HUES64 (cell line): Measurements from ENCODE around the gene CDON.

Experiments used
- H3K27ac ChIP-seq: 2 replicates; pipeline ENCODE4 v1.7.0; 2013; ENCODE audit warnings: low read depth, low read length, inconsistent platforms
- H3K27me3 ChIP-seq: 2 replicates; pipeline ENCODE4 v1.6.1; 2013; ENCODE audit warnings: mild to moderate bottlenecking, low read length; ENCODE audit not compliant: insufficient read depth
- H3K36me3 ChIP-seq: 2 replicates; pipeline ENCODE4 v1.6.1; 2013; ENCODE audit warnings: mild to moderate bottlenecking, low read length; ENCODE audit not compliant: insufficient read depth
- H3K4me1 ChIP-seq: 2 replicates; pipeline ENCODE4 v1.6.1; 2013; ENCODE audit warnings: mild to moderate bottlenecking, low read length, moderate library complexity; ENCODE audit not compliant: insufficient read depth
- H3K4me3 ChIP-seq: 2 replicates; pipeline ENCODE4 v1.5.1; 2013; ENCODE audit warnings: mild to moderate bottlenecking, low read length, moderate library complexity
- H3K9ac ChIP-seq: 2 replicates; pipeline ENCODE4 v1.6.1; 2013; ENCODE audit warnings: mild to moderate bottlenecking, low read depth, low read length
- H3K9me3 ChIP-seq: 2 replicates; pipeline ENCODE4 v1.6.1; 2013; ENCODE audit warnings: low read depth, low read length; ENCODE audit not compliant: insufficient read depth
- WGBS: fragments of 150-250, 120-280 bp; methylation state at CpG from one replicate; pipeline ENCODE4 v1.1.7; 2013; ENCODE audit warnings: missing lambda C conversion rate; 5-methylcytosine and 5-hydroxymethylcytosine counted together

CDON gene

DNA sequence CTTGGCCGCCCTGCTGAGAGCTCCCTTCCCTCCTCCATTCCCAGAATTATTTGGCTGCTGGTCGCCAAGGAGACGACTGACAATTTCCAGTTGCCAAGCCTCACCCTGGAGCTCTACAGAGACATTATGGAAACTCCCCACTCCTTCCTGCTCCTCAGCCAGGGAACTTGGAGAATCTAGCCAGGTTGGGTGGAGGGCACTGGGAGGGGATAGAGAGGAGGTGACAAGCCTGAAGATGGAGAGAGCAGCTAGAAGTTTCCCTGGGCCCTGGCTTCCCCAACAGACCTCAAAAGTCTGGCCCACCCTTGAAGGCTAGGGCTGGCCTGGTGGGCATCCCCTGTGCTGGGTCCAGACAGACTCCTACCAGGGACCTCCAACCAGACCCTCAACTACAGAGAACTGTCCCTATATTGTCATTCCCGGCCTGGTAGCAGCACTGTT, 123.6 kb downstream of the CDON start:
- H3K4me3 ChIP-seq = no peak overlapping the region
- no peaks in the 10 kb centered on the region for H3K27me3 ChIP-seq
- peaks cover 8% of the 10 kb centered on the region; the same call in 1 of the 2 replicates for H3K4me1 ChIP-seq
- no peak overlapping the region for H3K9ac ChIP-seq
- WGBS = 61% methylated on average over 4 of the region's 4 CpGs
- H3K36me3 ChIP-seq = no peaks in the 10 kb centered on the region
- H3K9me3 ChIP-seq = no peaks in the 10 kb centered on the region
- no peak overlapping the region for H3K27ac ChIP-seq

DNA sequence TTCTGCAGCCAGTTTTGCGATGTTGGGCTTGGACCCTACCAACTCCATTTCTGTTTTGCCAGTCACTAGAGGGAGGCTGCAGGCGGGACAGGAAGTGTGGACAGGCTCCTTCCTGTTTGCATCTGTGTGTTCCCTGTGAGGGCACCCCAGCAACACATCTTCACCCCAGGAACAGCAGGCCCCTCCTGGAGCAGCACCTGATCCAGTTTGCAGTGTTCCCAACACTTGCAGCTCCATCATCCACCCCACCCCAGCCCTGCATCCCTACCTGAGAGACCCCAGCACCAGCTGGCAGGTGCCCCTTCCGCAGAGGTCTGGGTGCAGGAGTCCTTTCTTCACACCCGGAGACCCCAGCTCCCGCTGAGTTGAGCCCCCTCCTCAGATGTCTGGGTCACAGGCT, 124.2 kb downstream of the CDON start:
- Histone ChIP-seq H3K27ac (no peak overlapping the region), H3K9ac (no peak overlapping the region), H3K9me3 (no peaks in the 10 kb centered on the region), H3K4me3 (no peak overlapping the region), H3K4me1 (peaks cover 13% of the 10 kb centered on the region), H3K27me3 (no peaks in the 10 kb centered on the region), H3K36me3 (no peaks in the 10 kb centered on the region)
- 94% methylated on average over 5 of the region's 5 CpGs for WGBS

DNA sequence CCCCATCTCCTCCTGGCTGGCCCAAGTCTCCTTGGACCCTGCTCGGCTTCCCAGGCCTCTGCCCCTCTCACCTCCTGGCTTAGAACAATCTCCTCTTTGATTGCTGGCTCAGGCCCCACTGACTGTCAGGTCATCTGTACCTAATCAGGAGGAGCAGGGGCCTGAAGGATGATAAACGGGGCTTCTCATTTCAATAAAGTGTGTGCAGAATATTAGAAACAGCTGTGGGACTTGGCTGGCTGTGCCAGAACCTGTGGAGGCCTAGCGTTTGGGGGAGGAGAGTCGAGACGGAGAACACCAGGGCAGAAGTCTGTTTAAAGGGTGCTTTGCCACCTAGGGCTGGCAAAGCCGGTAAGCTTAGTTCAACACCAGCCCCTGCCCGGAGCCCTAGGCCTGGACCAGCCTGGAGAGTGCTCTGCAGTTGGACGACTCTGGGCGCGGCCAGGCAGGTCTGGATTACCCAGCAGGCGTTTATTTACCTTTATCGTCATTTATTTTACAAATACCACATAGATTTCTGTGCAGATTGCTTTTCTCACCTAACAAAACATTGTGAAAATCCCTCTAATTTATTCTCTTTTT, 127.0 kb downstream of the CDON start:
- WGBS = 91% methylated on average over 12 of the region's 12 CpGs
- H3K27me3 ChIP-seq = no peaks in the 10 kb centered on the region
- no peaks in the 10 kb centered on the region for H3K36me3 ChIP-seq
- H3K4me1 ChIP-seq = peaks cover 24% of the 10 kb centered on the region
- no peaks in the 10 kb centered on the region for H3K9me3 ChIP-seq
- H3K9ac ChIP-seq = no peak overlapping the region
- H3K4me3 ChIP-seq = no peak overlapping the region
- no peak overlapping the region for H3K27ac ChIP-seq

GRCh38 chr11:125935056-125935455, 127.6 kb downstream of the CDON start:
- Histone ChIP-seq H3K27me3 (no peaks in the 10 kb centered on the region), H3K27ac (no peak overlapping the region), H3K9ac (no peak overlapping the region), H3K9me3 (no peaks in the 10 kb centered on the region), H3K36me3 (no peaks in the 10 kb centered on the region), H3K4me1 (peaks cover 24% of the 10 kb centered on the region), H3K4me3 (no peak overlapping the region)
- 93% methylated on average over 2 of the region's 2 CpGs for WGBS

GRCh38 chr11:125934473-125934872, 128.2 kb downstream of the CDON start:
- H3K4me3 ChIP-seq = no peak overlapping the region
- H3K9ac ChIP-seq = no peak overlapping the region
- no peaks in the 10 kb centered on the region for H3K36me3 ChIP-seq
- no peak overlapping the region for H3K27ac ChIP-seq
- H3K27me3 ChIP-seq = no peaks in the 10 kb centered on the region
- 98% methylated on average over 8 of the region's 8 CpGs for WGBS
- H3K4me1 ChIP-seq = peaks cover 24% of the 10 kb centered on the region
- no peaks in the 10 kb centered on the region for H3K9me3 ChIP-seq

DNA sequence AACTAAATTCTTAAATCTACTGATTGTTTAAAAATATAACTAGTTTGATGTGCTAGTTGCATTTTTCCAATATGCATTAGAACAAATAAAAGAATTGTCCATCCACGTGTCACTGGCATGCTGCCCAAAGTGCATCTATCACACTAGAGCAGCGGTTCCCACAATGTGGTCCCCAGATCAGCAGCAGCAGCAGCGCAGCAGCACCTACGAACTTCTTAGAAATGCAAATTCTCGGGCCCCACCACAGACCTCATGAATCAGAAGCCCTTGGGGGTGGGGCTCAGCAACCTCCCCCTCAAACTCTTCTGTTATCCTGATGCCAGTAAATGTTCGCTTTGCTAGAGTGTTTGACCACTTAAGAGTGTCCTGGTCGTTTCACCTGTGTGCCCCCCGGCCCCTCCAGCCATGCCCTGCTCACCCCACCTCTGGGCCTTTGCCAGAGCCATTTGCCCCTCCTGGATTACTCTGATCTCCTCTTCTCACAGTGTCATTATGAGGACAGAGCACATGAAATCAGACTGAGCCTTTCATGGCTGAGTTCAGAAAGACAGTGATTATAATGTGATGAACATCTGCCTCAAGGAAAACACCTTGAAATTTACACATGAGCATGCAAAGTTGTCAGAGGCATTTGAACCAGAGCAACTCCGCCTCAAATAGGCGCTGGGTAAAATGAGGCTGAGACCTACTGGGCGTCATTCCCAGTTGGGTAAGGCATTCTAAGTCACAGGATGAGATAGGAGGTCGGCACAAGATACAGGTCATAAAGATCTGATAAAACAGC, 129.4 kb downstream of the CDON start:
- H3K27ac ChIP-seq = peak overlapping the region; percentile 32
- H3K9ac ChIP-seq = 0 out of 2 replicates have a peak overlapping the region, but pooled peaks have one; percentile 2
- H3K27me3 ChIP-seq = no peaks in the 10 kb centered on the region
- H3K4me3 ChIP-seq = no peak overlapping the region
- no peaks in the 10 kb centered on the region for H3K36me3 ChIP-seq
- peaks cover 24% of the 10 kb centered on the region for H3K4me1 ChIP-seq
- H3K9me3 ChIP-seq = no peaks in the 10 kb centered on the region
- WGBS = 45% methylated on average over 12 of the region's 12 CpGs

DNA sequence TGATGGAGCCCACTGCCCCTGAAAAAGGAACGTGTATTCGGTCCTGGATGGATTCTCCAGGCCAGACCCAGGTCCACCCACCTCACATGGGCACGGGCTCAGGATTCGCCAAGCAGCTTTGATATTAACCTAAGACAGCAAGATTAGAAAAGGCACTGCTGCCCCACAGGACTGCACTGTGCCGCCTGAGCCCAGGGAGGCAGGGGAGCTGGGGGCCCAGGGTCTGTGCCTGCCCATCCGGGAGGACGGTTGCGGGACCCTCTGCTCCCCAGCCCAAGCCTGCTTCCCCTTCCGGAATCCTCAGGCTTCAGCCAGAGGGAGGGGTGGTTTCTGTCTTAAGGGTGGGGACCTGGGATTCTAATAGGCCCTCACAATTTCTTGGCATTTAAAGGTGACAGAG, 130.4 kb downstream of the CDON start:
- no peaks in the 10 kb centered on the region for H3K9me3 ChIP-seq
- no peak overlapping the region for H3K27ac ChIP-seq
- WGBS = 81% methylated on average over 9 of the region's 9 CpGs
- H3K4me3 ChIP-seq = no peak overlapping the region
- peaks cover 24% of the 10 kb centered on the region for H3K4me1 ChIP-seq
- H3K27me3 ChIP-seq = no peaks in the 10 kb centered on the region
- H3K9ac ChIP-seq = no peak overlapping the region
- H3K36me3 ChIP-seq = no peaks in the 10 kb centered on the region

GRCh38 chr11:125931668-125932067, 131.0 kb downstream of the CDON start:
- no peak overlapping the region for H3K27ac ChIP-seq
- WGBS = 91% methylated on average over 6 of the region's 6 CpGs

DNA sequence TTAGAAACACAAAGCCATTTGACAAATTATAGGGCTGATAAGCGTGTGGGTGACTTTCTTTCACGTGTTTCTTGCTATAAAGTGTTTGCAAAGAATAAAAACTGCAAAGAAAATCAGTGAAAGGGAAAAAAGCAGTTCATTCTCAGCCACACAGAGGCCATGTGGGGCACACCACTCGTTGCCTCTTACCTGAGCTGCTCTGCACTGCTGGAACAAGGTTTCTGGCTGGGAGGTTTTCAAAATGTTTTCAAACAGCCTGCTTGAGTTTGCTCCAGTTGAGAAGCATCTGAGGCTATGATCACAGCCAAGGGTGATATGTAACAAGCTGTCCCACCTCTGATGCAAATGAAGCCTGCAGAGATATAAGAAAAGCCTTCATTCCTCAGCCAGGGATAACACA, 131.6 kb downstream of the CDON start:
- H3K9ac ChIP-seq = no peak overlapping the region

More at GRCh38 chr11:125931668-125932067, 131.0 kb downstream of the CDON start:
- Histone ChIP-seq H3K9me3 (no peaks in the 10 kb centered on the region), H3K4me1 (peaks cover 24% of the 10 kb centered on the region), H3K9ac (no peak overlapping the region), H3K4me3 (no peak overlapping the region), H3K36me3 (no peaks in the 10 kb centered on the region), H3K27me3 (no peaks in the 10 kb centered on the region)

GRCh38 chr11:125930076-125930450, 132.6 kb downstream of the CDON start:
- H3K4me3 ChIP-seq = no peak overlapping the region
- WGBS = 94% methylated on average over 10 of the region's 11 CpGs

More for the DNA sequence above, 131.6 kb downstream of the CDON start:
- no peaks in the 10 kb centered on the region for H3K27me3 ChIP-seq
- H3K4me3 ChIP-seq = no peak overlapping the region
- no peaks in the 10 kb centered on the region for H3K36me3 ChIP-seq
- H3K4me1 ChIP-seq = peaks cover 24% of the 10 kb centered on the region
- WGBS = 70% methylated on average over 3 of the region's 3 CpGs
- H3K9me3 ChIP-seq = no peaks in the 10 kb centered on the region
- no peak overlapping the region for H3K27ac ChIP-seq

DNA sequence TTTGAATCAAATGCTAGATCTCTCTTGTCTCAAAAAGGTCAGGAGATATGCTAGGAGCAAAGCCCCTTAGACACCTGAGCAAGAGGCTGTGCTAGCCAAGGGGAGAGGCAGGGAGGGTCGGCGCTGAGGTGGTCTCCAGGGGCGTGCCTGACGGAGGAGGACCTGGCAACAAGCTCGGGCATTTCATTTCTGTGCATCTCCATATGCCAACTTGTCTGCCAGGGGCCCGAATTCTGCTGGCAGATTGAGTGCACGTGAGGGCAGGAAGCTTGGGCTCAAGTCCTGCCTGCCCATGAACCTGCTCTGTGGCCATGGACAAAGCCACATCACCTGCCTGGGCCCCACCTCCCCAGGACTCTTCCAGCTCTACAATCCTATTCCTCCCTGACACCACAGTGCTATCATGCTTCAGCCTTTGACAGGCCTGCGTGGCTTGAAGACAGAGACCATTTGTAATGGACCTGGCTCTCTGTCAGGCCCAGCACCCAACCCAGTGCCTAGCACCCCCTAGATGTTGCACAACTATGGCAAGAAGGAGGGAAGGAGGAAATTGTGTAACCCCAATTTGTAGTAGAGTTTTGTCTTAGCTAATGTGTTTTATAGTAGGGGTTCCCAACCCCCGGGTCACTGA, 133.1 kb downstream of the CDON start:
- Histone ChIP-seq H3K27ac (no peak overlapping the region), H3K4me1 (peaks cover 33% of the 10 kb centered on the region), H3K27me3 (no peaks in the 10 kb centered on the region), H3K4me3 (no peak overlapping the region), H3K9me3 (no peaks in the 10 kb centered on the region), H3K36me3 (no peaks in the 10 kb centered on the region), H3K9ac (no peak overlapping the region)
- 90% methylated on average over 9 of the region's 9 CpGs for whole genome bisulfite sequencing

More at GRCh38 chr11:125930076-125930450, 132.6 kb downstream of the CDON start:
- H3K9ac ChIP-seq = no peak overlapping the region
- peaks cover 28% of the 10 kb centered on the region for H3K4me1 ChIP-seq
- H3K9me3 ChIP-seq = no peaks in the 10 kb centered on the region
- no peaks in the 10 kb centered on the region for H3K27me3 ChIP-seq
- no peak overlapping the region for H3K27ac ChIP-seq
- H3K36me3 ChIP-seq = no peaks in the 10 kb centered on the region
